ENCODE results near the gene CTNNBIP1.

CTNNBIP1 gene

DNA sequence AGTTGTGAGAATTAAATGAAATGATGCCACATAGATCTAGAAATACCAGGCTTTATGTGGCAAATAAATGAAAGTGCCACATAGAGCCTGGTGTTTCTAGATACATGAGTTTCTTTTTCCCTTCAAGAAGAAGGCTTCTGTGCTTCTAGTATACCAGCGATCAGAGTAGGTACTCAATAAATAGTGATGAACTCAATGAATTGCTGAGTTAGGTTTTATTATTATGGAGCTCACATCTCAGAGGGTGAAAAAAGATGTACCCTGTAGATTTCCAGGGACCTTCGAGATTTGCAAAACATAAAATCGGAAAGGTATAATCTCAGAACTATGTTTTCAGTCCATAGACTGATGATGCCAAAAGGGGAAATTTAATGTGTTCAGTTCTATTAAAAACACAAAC, 84.0 kb downstream of the CTNNBIP1 start:
- TF ChIP-seq, protein P1, sequence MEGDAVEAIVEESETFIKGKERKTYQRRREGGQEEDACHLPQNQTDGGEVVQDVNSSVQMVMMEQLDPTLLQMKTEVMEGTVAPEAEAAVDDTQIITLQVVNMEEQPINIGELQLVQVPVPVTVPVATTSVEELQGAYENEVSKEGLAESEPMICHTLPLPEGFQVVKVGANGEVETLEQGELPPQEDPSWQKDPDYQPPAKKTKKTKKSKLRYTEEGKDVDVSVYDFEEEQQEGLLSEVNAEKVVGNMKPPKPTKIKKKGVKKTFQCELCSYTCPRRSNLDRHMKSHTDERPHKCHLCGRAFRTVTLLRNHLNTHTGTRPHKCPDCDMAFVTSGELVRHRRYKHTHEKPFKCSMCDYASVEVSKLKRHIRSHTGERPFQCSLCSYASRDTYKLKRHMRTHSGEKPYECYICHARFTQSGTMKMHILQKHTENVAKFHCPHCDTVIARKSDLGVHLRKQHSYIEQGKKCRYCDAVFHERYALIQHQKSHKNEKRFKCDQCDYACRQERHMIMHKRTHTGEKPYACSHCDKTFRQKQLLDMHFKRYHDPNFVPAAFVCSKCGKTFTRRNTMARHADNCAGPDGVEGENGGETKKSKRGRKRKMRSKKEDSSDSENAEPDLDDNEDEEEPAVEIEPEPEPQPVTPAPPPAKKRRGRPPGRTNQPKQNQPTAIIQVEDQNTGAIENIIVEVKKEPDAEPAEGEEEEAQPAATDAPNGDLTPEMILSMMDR (conservative IDR thresholded peaks at IDR 0.05; ENCODE audit: low read depth, low read length) = no peak
- no peak overlapping the region for H3K4me3 ChIP-seq (ENCODE audit: low read depth, low read length)
- DNase-seq (ENCODE audit: low read depth) = no peak

- TF ChIP-seq, protein P1 (conservative IDR thresholded peaks at IDR 0.05; ENCODE audit: low read depth, low read length) = no peak
- no peak overlapping the region for H3K4me3 ChIP-seq (ENCODE audit: low read depth, low read length)
Observed at GRCh38 chr1:9825093-9826074, 84.7 kb downstream of the CTNNBIP1 start.

DNA sequence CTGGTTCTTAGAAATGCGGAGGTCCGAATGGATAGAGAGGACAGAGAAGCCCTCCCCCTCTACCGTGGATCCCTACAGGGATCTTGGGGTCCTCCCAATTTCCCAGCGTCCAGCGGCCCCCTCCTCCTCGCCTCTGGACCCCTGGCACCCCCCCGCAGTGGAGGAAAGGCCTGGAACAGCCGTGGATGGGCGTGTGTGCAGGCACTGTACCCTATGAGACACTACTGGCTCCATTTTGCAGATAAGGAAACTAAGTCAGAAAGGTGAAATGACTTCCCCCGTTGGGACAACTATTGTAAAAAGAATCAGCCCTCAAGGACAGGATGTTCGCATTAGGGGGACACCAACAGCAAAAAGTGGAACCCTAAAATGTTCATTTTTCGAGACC, 85.4 kb downstream of the CTNNBIP1 start:
- peak overlapping the region; percentile 84 for H3K4me3 ChIP-seq (ENCODE audit: low read depth, low read length)
- TF ChIP-seq, protein P1 (conservative IDR thresholded peaks at IDR 0.05; ENCODE audit: low read depth, low read length) = no peak
- no peak for DNase-seq (ENCODE audit: low read depth)

More at GRCh38 chr1:9825093-9826074, 84.7 kb downstream of the CTNNBIP1 start:
- peak; percentile 55 for DNase-seq (ENCODE audit: low read depth)

GRCh38 chr1:9823943-9824701, 85.9 kb downstream of the CTNNBIP1 start, which contains the start of gene CLSTN1:
Gene CLSTN1, minus strand, starts transcription at chr1:9823965. Its CDS starts 232 bp downstream, at chr1:9823733.
- DNase-seq (ENCODE audit: low read depth) = peak; percentile 86

DNA sequence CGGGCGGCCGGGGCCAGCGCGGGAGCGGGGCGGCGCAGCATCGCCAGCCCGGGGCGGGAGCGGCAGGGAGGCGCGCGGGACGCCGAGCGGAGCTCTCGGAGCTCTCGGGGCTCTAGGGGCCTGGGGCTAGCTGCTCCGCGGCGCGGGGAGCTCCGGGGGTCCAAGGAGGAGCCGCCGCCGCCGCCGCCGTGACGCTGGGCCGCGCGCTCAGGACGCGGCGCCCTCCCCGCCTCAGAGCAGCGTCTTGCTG, 86.5 kb downstream of the CTNNBIP1 start:
- TF ChIP-seq, protein P1 (conservative IDR thresholded peaks at IDR 0.05; ENCODE audit: low read depth, low read length) = no peak
- H3K4me3 ChIP-seq (ENCODE audit: low read depth, low read length) = peak overlapping the region; percentile 84
- no peak for DNase-seq (ENCODE audit: low read depth)

More at GRCh38 chr1:9823943-9824701, 85.9 kb downstream of the CTNNBIP1 start, which contains the start of gene CLSTN1:
- H3K4me3 ChIP-seq (ENCODE audit: low read depth, low read length) = peak within 1 kb of the TSS; percentile 84
- TF ChIP-seq, protein P1 (conservative IDR thresholded peaks at IDR 0.05; ENCODE audit: low read depth, low read length) = no peak

DNA sequence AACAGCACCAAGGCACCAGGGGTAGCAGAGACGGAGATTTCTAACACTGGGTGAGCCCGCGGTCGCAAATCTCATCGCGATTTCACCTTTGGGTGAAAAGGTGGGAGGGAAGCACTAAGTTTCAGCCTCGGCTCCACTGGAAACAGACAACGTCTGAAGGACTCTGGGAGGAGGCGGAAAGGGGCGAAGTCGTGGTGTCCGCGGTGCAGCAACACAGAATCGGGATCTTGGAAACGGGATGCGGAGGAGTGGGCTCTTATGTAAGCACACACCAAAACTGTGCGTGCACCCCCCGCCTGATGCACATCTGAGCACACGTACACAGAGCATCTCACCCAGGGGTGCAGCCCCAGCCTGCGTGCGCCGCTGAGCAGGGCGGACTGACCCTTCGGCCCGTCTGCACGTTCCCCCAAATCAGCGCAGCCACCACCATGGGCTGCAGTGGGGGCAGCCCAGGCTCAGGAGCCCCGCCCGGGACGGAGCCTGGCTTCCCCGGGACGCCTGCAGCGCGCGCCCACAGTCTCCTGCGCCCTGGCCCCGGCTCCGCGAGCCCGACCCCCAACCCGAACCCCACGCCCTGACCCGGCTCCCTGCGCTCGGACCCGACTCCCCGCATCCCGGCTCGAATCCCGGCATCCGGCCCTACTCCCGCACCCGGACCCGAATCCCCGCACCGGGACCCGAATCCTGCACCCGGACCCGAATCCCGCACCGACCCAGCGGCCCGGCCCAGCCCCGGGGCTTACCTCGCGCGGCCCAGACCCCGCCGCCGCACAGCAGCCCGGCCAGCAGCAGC, 87.0 kb downstream of the CTNNBIP1 start:
- TF ChIP-seq, protein P1 (conservative IDR thresholded peaks at IDR 0.05; ENCODE audit: low read depth, low read length) = no peak
- H3K4me3 ChIP-seq (ENCODE audit: low read depth, low read length) = peak overlapping the region; percentile 84
- DNase-seq (ENCODE audit: low read depth) = peak; percentile 21
